HG02884 (cell line): ENCODE results near the gene RARS2.
A peak's percentile ranks its signal among the peaks of the same experiment; 100 is the strongest.
"Not testable (repeated sequence)": the region's sequence is repeated elsewhere in the genome, so short reads cannot be mapped to it uniquely, and the experiment has no call there.

ENCODE experiments used
- ATAC-seq: cut with Tn5 transposase; IDR thresholded peaks from one replicate; pipeline ENCODE4 v1.9.1; 2021; ENCODE audit warnings: mild to moderate bottlenecking, moderate library complexity; ENCODE audit not compliant: unreplicated experiment

The RARS2 gene

GRCh38 chr6:87504441-87504840, 85.3 kb downstream of the RARS2 start:
- no peak for ATAC-seq

- no peak for ATAC-seq
Observed at GRCh38 chr6:87501809-87502572, 87.8 kb downstream of the RARS2 start.

- no peak for ATAC-seq
Observed at GRCh38 chr6:87498048-87498447, 91.7 kb downstream of the RARS2 start.

- peak; percentile 73 for ATAC-seq
Observed at GRCh38 chr6:87494761-87495422, 94.9 kb downstream of the RARS2 start.

GRCh38 chr6:87489326-87489725, 100.5 kb downstream of the RARS2 start:
- not testable (repeated sequence) for ATAC-seq

GRCh38 chr6:87487555-87487954, 102.2 kb downstream of the RARS2 start:
- no peak for ATAC-seq

- no peak for ATAC-seq
Observed at GRCh38 chr6:87484491-87484890, 105.3 kb downstream of the RARS2 start.

- ATAC-seq, result no peak
Observed at GRCh38 chr6:87483929-87484328, 105.9 kb downstream of the RARS2 start.

- no peak for ATAC-seq
Observed at GRCh38 chr6:87482366-87482765, 107.4 kb downstream of the RARS2 start.

GRCh38 chr6:87481931-87482330, 107.9 kb downstream of the RARS2 start:
- no peak for ATAC-seq

- peak; percentile 63 for ATAC-seq
Observed at GRCh38 chr6:87473419-87473903, 116.3 kb downstream of the RARS2 start.

GRCh38 chr6:87472525-87473418, 117.0 kb downstream of the RARS2 start, which contains the start of gene SLC35A1:
Gene SLC35A1 (plus strand): TSS chr6:87472974. CDS start chr6:87473004, 30 bp downstream.
- ATAC-seq, result peak; percentile 91

- ATAC-seq, result no peak
Observed at GRCh38 chr6:87465051-87465450, 124.7 kb downstream of the RARS2 start.
